Kidney epithelial cell (primary cell): ENCODE data around the gene PRDX2. TPM values are rescaled to one million over a fixed set of nuclear protein-coding genes. Genes with fewer than 3 reads are reported as not detected.

Experiments
- DNase-seq: peaks from one replicate; pipeline ENCODE4 v3.0.0-alpha.2; 2010; ENCODE audit warnings: low read depth
- H3K27me3 ChIP-seq: 2 replicates; pipeline ENCODE4 v1.6.0; 2011; ENCODE audit warnings: low read length; ENCODE audit not compliant: control insufficient read depth, insufficient read depth
- H3K36me3 ChIP-seq: 2 replicates; pipeline ENCODE4 v1.5.1; 2011; ENCODE audit warnings: low read length; ENCODE audit not compliant: control insufficient read depth, insufficient read depth
- H3K4me3 ChIP-seq: 2 replicates; pipeline ENCODE4 v1.5.1; 2011; ENCODE audit warnings: low read depth, mild to moderate bottlenecking, control low read depth, low read length
- total RNA-seq: library from RNA; depleted of rRNA; stranded (reverse); fragments of >200 nt; gene quantifications from 2 replicates; pipeline ENCODE4 v1.2.3, GENCODE V29; 2015
- TF ChIP-seq, protein P1 (sequence below): IDR thresholded peaks from 2 replicates; pipeline ENCODE4 v1.5.1; 2011; ENCODE audit warnings: mild to moderate bottlenecking, moderate library complexity, low read length, control low read depth, inconsistent platforms; ENCODE audit not compliant: insufficient read depth, poor library complexity, severe bottlenecking

The PRDX2 gene
- total RNA-seq, 1 donor from 2014 or later, result 366 TPM

DNA sequence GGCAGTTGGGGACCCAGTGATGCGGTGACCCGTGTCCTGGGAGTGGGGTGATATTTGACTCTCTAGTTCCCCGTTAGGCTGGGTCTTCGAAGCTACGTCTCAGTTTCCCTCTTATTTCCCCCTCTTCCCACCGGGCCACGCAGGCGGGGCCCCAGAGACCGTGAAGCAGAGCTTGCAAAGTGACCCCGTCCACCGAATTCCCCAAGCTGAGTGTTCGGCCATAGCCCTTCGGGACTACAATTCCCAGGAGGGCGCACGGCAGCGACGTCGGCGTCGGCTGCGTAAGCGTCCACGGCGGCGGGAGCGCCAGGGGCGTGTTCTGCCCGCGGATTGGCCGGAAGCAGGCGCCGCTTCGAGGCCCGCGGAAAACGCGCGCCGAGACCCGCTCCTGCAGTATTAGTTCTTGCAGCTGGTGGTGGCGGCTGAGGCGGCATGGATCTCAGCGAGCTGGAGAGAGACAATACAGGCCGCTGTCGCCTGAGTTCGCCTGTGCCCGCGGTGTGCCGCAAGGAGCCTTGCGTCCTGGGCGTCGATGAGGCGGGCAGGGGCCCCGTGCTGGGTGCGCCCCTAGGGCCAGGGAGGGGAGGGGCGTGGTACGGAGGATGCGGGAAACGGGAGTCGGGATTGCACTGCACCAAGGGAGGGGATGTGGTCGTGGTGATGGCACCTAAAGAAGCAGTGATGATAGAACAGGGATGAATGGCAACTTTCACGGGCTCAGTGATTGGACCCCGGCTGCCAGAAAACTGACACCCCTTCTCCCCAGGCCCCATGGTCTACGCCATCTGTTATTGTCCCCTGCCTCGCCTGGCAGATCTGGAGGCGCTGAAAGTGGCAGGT lies 4.9 kb upstream of the PRDX2 start, which contains the start of gene RNASEH2A:
Gene RNASEH2A (plus strand): TSS at position 343 of the 840 bp plus-strand sequence. CDS start 90 bp downstream, at position 433.
- DNase-seq, result peak; percentile 65
- TF ChIP-seq, protein P1, sequence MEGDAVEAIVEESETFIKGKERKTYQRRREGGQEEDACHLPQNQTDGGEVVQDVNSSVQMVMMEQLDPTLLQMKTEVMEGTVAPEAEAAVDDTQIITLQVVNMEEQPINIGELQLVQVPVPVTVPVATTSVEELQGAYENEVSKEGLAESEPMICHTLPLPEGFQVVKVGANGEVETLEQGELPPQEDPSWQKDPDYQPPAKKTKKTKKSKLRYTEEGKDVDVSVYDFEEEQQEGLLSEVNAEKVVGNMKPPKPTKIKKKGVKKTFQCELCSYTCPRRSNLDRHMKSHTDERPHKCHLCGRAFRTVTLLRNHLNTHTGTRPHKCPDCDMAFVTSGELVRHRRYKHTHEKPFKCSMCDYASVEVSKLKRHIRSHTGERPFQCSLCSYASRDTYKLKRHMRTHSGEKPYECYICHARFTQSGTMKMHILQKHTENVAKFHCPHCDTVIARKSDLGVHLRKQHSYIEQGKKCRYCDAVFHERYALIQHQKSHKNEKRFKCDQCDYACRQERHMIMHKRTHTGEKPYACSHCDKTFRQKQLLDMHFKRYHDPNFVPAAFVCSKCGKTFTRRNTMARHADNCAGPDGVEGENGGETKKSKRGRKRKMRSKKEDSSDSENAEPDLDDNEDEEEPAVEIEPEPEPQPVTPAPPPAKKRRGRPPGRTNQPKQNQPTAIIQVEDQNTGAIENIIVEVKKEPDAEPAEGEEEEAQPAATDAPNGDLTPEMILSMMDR, result no peak

DNA sequence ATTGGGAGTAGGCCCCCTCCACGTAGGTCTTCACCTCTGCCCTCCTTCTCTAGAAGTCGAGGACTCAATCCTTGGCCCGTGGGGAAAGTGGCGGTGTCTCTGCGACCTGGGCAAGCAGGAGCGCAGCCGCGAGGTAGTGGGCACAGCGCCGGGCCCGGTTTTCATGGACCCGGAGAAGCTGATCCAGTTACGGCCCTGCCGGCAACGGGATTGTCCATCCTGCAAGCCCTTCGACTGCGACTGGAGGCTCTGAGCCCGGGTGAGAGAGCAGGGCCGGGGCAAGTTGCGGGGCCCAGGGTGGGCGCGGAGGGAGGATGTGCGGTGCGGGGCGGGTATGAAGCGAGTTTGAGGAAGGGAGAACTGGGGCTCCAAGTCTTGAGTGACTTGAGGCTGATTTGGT lies 2.5 kb upstream of the PRDX2 start:
- Histone ChIP-seq H3K27me3 (no peaks in the 10 kb centered on the region), H3K4me3 (no peak overlapping the region), H3K36me3 (no peaks in the 10 kb centered on the region)
- TF ChIP-seq, protein P1, result no peak
- no peak for DNase-seq

More for the DNA sequence above, 4.9 kb upstream of the PRDX2 start, which contains the start of gene RNASEH2A:
- no peaks in the 10 kb centered on the region for H3K27me3 ChIP-seq
- peak within 1 kb of the TSS; percentile 68 for H3K4me3 ChIP-seq
- peaks cover 1% of the 10 kb centered on the region for H3K36me3 ChIP-seq

DNA sequence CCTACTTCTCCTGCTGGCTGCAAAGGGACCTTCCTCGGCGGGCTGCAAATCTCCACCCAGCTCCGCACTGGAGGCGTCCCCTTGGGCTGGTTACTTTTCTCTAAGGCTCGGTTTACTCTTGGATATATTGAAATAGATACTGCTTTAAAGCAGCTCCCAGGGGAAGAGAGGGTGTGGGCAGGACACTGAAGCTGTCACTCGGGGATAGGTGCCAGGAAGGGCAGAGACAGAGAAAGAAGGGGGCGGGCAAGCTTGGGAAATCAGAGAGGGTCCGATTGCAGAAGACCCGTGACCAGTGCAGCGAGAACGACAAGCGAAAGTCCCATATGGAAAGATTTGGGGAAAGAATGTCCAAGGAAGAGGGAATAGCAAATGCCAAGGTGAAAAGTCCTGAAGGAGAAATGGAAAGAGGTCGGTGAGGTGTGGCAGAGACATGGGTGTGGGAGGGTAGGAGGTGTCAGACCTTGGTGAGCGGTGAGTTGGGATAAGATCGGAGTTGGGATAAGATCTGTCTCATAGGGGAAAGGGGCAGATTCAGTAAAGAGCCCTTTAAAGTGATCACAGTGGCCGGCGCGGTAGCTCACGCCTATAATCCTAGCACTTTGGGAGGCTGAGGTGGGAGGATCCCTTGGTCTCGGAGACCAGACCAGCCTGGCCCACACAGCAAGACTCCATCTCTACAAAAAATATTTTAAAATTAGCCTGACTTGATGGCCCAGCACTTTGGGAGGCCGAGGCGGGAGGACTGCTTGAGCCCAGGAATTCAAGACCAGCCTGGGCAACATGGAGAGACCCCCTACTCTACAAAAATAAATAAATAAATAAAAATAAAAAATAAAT lies 887 bp upstream of the PRDX2 start:
- Histone ChIP-seq H3K4me3 (peak overlapping the region; percentile 82), H3K36me3 (no peaks in the 10 kb centered on the region), H3K27me3 (no peaks in the 10 kb centered on the region)
- TF ChIP-seq, protein P1, result no peak
- DNase-seq, result no peak

DNA sequence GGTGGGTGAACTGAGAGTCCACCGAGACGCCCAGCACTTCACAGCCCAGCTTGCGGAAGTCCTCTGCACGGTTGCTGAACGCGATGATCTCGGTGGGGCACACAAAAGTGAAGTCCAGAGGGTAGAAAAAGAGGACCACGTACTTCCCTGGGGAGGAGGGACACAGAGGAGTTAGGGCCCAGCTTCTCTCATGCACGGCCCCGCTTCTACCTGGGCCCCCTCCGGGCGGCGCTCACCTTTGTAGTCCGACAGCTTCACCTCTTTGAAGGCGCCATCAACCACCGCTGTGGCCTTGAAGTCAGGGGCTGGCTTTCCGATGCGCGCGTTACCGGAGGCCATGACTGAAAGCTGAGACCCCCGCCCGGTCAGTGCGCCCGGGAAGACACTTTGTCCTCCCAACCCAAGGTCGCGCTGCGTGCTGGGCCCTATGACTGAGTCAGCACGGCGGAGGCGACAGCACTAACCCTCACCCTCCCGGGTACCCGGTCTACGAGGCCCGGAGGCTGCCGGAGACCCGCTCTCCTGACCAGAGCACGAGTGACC lies 606 bp downstream of the PRDX2 start:
- peak overlapping the region; percentile 82 for H3K4me3 ChIP-seq
- TF ChIP-seq, protein P1, result no peak
- H3K27me3 ChIP-seq, result no peaks in the 10 kb centered on the region
- no peak for DNase-seq
- H3K36me3 ChIP-seq, result no peaks in the 10 kb centered on the region

DNA sequence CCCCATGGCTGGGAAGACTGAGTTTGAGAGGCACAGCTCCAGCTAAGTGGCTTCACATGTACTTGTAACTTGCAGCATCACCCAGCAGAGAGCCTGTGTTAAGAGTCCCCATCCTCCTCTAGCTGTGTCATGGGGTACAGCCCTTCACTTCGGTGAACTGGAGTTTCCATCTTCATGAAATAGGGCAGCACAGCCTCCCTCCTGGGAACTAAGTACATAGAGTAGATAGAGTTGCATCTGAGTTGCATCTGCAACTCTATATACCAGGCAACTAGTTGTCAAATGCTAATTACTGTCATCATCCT lies 1.2 kb downstream of the PRDX2 start:
- no peak for DNase-seq
- TF ChIP-seq, protein P1, result no peak
- Histone ChIP-seq H3K27me3 (no peaks in the 10 kb centered on the region), H3K4me3 (peak overlapping the region; percentile 82), H3K36me3 (no peaks in the 10 kb centered on the region)
